GM23248 (cell line): ENCODE results near the gene CABYR.

Experiments used
- EZH2 ChIP-seq: fragments of 200-600 bp; sonication (generic); IDR thresholded peaks from 2 replicates; pipeline ENCODE4 v1.6.1; 2018; ENCODE audit warnings: antibody characterized with exemption, mild to moderate bottlenecking; ENCODE audit not compliant: insufficient read depth, poor library complexity, severe bottlenecking
- EZH2phosphoT487 ChIP-seq: fragments of 200-600 bp; sonication (generic); IDR thresholded peaks from 2 replicates; pipeline ENCODE4 v1.6.1; 2018; ENCODE audit warnings: antibody characterized with exemption, moderate library complexity, mild to moderate bottlenecking, low read depth; ENCODE audit not compliant: insufficient read depth

GRCh38 chr18:24198461-24198860 lies 59.6 kb downstream of the CABYR start:
- TF ChIP-seq EZH2phosphoT487 = no peak
- TF ChIP-seq EZH2 = no peak
